IPS-15b (cell line): ENCODE data around the gene TCL1B.

Experiments
- H3K27me3 ChIP-seq: one replicate; pipeline ENCODE4 v1.6.1; 2013; ENCODE audit warnings: low read length; ENCODE audit not compliant: control insufficient read depth, insufficient read depth
- H3K36me3 ChIP-seq: one replicate; pipeline ENCODE4 v1.6.1; 2013; ENCODE audit warnings: low read length; ENCODE audit not compliant: control insufficient read depth, insufficient read depth
- H3K4me1 ChIP-seq: one replicate; pipeline ENCODE4 v1.6.1; 2013; ENCODE audit warnings: mild to moderate bottlenecking, low read length; ENCODE audit not compliant: control insufficient read depth, insufficient read depth
- H3K4me3 ChIP-seq: one replicate; pipeline ENCODE4 v1.5.1; 2013; ENCODE audit warnings: low read depth, low read length
- H3K9ac ChIP-seq: one replicate; pipeline ENCODE4 v1.6.1; 2013; ENCODE audit warnings: low read depth, mild to moderate bottlenecking, low read length
- H3K9me3 ChIP-seq: one replicate; pipeline ENCODE4 v1.6.1; 2013; ENCODE audit warnings: mild to moderate bottlenecking, low read length; ENCODE audit not compliant: control insufficient read depth, insufficient read depth

TCL1B gene

GRCh38 chr14:95674613-95675012 lies 11.6 kb upstream of the TCL1B start:
- H3K9me3 ChIP-seq, result no peaks in the 10 kb centered on the region
- H3K4me3 ChIP-seq, result no peak overlapping the region
- H3K36me3 ChIP-seq, result no peaks in the 10 kb centered on the region
- no peaks in the 10 kb centered on the region for H3K4me1 ChIP-seq
- no peak overlapping the region for H3K9ac ChIP-seq
- peaks cover 41% of the 10 kb centered on the region for H3K27me3 ChIP-seq

GRCh38 chr14:95675486-95675885 lies 10.7 kb upstream of the TCL1B start:
- Histone ChIP-seq H3K9me3 (no peaks in the 10 kb centered on the region), H3K9ac (no peak overlapping the region), H3K4me3 (no peak overlapping the region)

GRCh38 chr14:95677179-95677835 lies 8.9 kb upstream of the TCL1B start:
- Histone ChIP-seq H3K9me3 (no peaks in the 10 kb centered on the region), H3K9ac (no peak overlapping the region), H3K36me3 (no peaks in the 10 kb centered on the region), H3K4me3 (no peak overlapping the region), H3K4me1 (no peaks in the 10 kb centered on the region), H3K27me3 (peaks cover 18% of the 10 kb centered on the region)

More at GRCh38 chr14:95675486-95675885, 10.7 kb upstream of the TCL1B start:
- H3K27me3 ChIP-seq, result peaks cover 33% of the 10 kb centered on the region
- H3K36me3 ChIP-seq, result no peaks in the 10 kb centered on the region
- H3K4me1 ChIP-seq, result no peaks in the 10 kb centered on the region

- Histone ChIP-seq H3K9me3 (no peaks in the 10 kb centered on the region), H3K4me1 (no peaks in the 10 kb centered on the region), H3K36me3 (no peaks in the 10 kb centered on the region), H3K9ac (no peak overlapping the region), H3K4me3 (no peak overlapping the region), H3K27me3 (peaks cover 6% of the 10 kb centered on the region)
Observed at GRCh38 chr14:95679148-95679815, 6.9 kb upstream of the TCL1B start.

GRCh38 chr14:95679998-95680735 lies 6.1 kb upstream of the TCL1B start:
- Histone ChIP-seq H3K9me3 (no peaks in the 10 kb centered on the region), H3K36me3 (no peaks in the 10 kb centered on the region), H3K4me3 (no peak overlapping the region), H3K4me1 (no peaks in the 10 kb centered on the region), H3K27me3 (peaks cover 15% of the 10 kb centered on the region), H3K9ac (no peak overlapping the region)

- H3K4me3 ChIP-seq, result no peak overlapping the region
- peaks cover 20% of the 10 kb centered on the region for H3K27me3 ChIP-seq
- H3K4me1 ChIP-seq, result peaks cover 2% of the 10 kb centered on the region
- H3K9me3 ChIP-seq, result no peaks in the 10 kb centered on the region
- H3K36me3 ChIP-seq, result no peaks in the 10 kb centered on the region
- H3K9ac ChIP-seq, result no peak overlapping the region
Observed at GRCh38 chr14:95681153-95681552, 5.1 kb upstream of the TCL1B start.

- Histone ChIP-seq H3K27me3 (peaks cover 17% of the 10 kb centered on the region), H3K9ac (no peak overlapping the region), H3K9me3 (no peaks in the 10 kb centered on the region), H3K4me3 (no peak overlapping the region), H3K4me1 (peaks cover 10% of the 10 kb centered on the region), H3K36me3 (no peaks in the 10 kb centered on the region)
Observed at GRCh38 chr14:95683793-95684192, 2.4 kb upstream of the TCL1B start.

GRCh38 chr14:95686935-95687334 lies 709 bp downstream of the TCL1B start:
- no peaks in the 10 kb centered on the region for H3K9me3 ChIP-seq
- H3K4me1 ChIP-seq, result peaks cover 13% of the 10 kb centered on the region
- no peak overlapping the region for H3K9ac ChIP-seq
- H3K36me3 ChIP-seq, result no peaks in the 10 kb centered on the region
- H3K27me3 ChIP-seq, result peaks cover 19% of the 10 kb centered on the region
- peak overlapping the region; percentile 22 for H3K4me3 ChIP-seq

GRCh38 chr14:95689441-95689840 lies 3.2 kb downstream of the TCL1B start:
- no peaks in the 10 kb centered on the region for H3K36me3 ChIP-seq
- H3K4me3 ChIP-seq, result no peak overlapping the region
- H3K27me3 ChIP-seq, result peaks cover 30% of the 10 kb centered on the region
- no peak overlapping the region for H3K9ac ChIP-seq
- peaks cover 16% of the 10 kb centered on the region for H3K4me1 ChIP-seq
- H3K9me3 ChIP-seq, result no peaks in the 10 kb centered on the region

GRCh38 chr14:95690815-95691214 lies 4.6 kb downstream of the TCL1B start:
- H3K9me3 ChIP-seq, result no peaks in the 10 kb centered on the region
- peaks cover 13% of the 10 kb centered on the region for H3K4me1 ChIP-seq
- H3K27me3 ChIP-seq, result peaks cover 22% of the 10 kb centered on the region

GRCh38 chr14:95691591-95691990 lies 5.4 kb downstream of the TCL1B start:
- Histone ChIP-seq H3K9ac (no peak overlapping the region), H3K9me3 (no peaks in the 10 kb centered on the region), H3K4me1 (peaks cover 11% of the 10 kb centered on the region), H3K27me3 (peaks cover 30% of the 10 kb centered on the region), H3K36me3 (no peaks in the 10 kb centered on the region), H3K4me3 (no peak overlapping the region)

More at GRCh38 chr14:95690815-95691214, 4.6 kb downstream of the TCL1B start:
- H3K36me3 ChIP-seq, result no peaks in the 10 kb centered on the region
- no peak overlapping the region for H3K4me3 ChIP-seq
- H3K9ac ChIP-seq, result no peak overlapping the region
